ENCODE data around the gene SVOPL.
A peak's percentile ranks its signal among the peaks of the same experiment; 100 is the strongest.
"Not testable (repeated sequence)": the region's sequence is repeated elsewhere in the genome, so short reads cannot be mapped to it uniquely, and the experiment has no call there.

The SVOPL gene

GRCh38 chr7:138699661-138700060 lies 1.5 kb downstream of the SVOPL start:
- DNase-seq, result no peak

GRCh38 chr7:138698281-138698680 lies 2.9 kb downstream of the SVOPL start:
- no peak for DNase-seq

GRCh38 chr7:138697535-138698182 lies 3.5 kb downstream of the SVOPL start:
- no peak for DNase-seq

GRCh38 chr7:138695776-138696175 lies 5.4 kb downstream of the SVOPL start:
- not testable (repeated sequence) for DNase-seq

- DNase-seq, result no peak
Observed at GRCh38 chr7:138695106-138695505, 6.1 kb downstream of the SVOPL start.

- no peak for DNase-seq
Observed at GRCh38 chr7:138691178-138691577, 10.0 kb downstream of the SVOPL start.

GRCh38 chr7:138690495-138690894 lies 10.7 kb downstream of the SVOPL start:
- DNase-seq, result no peak

- DNase-seq, result not testable (repeated sequence)
Observed at GRCh38 chr7:138688037-138688436, 13.1 kb downstream of the SVOPL start.

- DNase-seq, result no peak
Observed at GRCh38 chr7:138684340-138684739, 16.8 kb downstream of the SVOPL start.

GRCh38 chr7:138679793-138680192 lies 21.4 kb downstream of the SVOPL start:
- DNase-seq, result no peak

- no peak for DNase-seq
Observed at GRCh38 chr7:138670594-138670993, 30.6 kb downstream of the SVOPL start.

GRCh38 chr7:138669364-138669763 lies 31.8 kb downstream of the SVOPL start:
- no peak for DNase-seq

- no peak for DNase-seq
Observed at GRCh38 chr7:138668946-138669345, 32.2 kb downstream of the SVOPL start.

- DNase-seq, result no peak
Observed at GRCh38 chr7:138668229-138668596, 32.9 kb downstream of the SVOPL start.

- DNase-seq, result no peak
Observed at GRCh38 chr7:138667535-138668228, 33.5 kb downstream of the SVOPL start.

- DNase-seq, result no peak
Observed at GRCh38 chr7:138666385-138666784, 34.8 kb downstream of the SVOPL start.

GRCh38 chr7:138665669-138666140 lies 35.5 kb downstream of the SVOPL start:
- no peak for DNase-seq

GRCh38 chr7:138665249-138665648 lies 35.9 kb downstream of the SVOPL start:
- DNase-seq, result no peak

GRCh38 chr7:138663725-138664710 lies 37.1 kb downstream of the SVOPL start:
- DNase-seq, result peak; percentile 20

- no peak for DNase-seq
Observed at GRCh38 chr7:138662991-138663320, 38.2 kb downstream of the SVOPL start.

- no peak for DNase-seq
Observed at GRCh38 chr7:138662076-138662990, 38.8 kb downstream of the SVOPL start.

GRCh38 chr7:138661069-138661635 lies 40.0 kb downstream of the SVOPL start:
- DNase-seq, result no peak

All from CD4-positive, alpha-beta T cell treated with Interleukin-6 for 4 hours (primary cell).